ENCODE data around the gene TSPAN14. TPM values are rescaled to one million over a fixed set of nuclear protein-coding genes. Genes with fewer than 3 reads are reported as not detected.
A peak's percentile ranks its signal among the peaks of the same experiment; 100 is the strongest.

The TSPAN14 gene
- total RNA-seq, 2 donors from 2014 or later: 121 to 123 TPM

DNA sequence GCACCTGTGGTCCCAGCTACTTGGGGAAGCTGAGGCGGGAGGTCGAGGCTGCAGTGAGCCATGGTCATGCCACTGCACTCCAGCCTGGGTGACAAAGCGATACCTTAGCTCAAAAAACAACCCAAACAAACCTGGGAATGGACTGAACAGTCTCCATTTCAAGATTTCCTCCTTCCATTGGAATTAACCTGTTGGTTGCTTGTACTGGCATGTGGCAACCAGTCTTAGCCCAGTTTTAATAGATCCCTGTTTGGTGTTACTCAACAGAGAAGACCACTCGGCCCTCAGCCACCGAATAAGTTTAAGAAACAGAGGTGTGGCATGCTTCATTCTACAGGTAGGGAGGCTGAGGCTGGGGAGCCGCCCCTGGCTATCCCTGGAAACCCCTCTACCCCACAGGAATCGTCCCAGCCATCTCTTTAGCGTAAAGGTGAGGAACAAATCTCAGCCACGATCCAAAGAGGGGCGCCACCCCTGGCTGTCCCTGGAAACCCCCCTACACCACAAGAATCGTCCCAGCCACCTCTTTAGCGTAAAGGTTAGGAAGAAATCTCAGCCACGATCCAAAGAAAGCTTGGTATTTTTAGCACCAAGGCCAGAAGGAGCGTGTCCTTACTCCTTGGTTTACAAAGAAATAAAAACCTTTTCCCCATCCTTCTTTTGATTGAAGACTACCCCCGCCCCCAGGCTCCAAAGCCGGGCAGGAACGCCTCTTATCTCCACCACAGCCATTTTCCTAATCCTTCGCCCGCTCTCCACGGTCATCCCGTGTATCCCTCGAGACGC, 861 bp upstream of the TSPAN14 start:
- Mint-ChIP-seq H3K27me3 (ENCODE audit: insufficient read depth) (peaks cover 2% of the 10 kb centered on the region), H3K27ac (peak overlapping the region; percentile 92), H3K4me3 (no peak overlapping the region), H3K36me3 (ENCODE audit: low read depth) (peaks cover 6% of the 10 kb centered on the region), H3K9me3 (no peaks in the 10 kb centered on the region), H3K4me1 (peaks cover 29% of the 10 kb centered on the region)
- peak overlapping the region; percentile 77 for H3K9ac ChIP-seq (ENCODE audit: extremely low read depth, low read length, poor library complexity, severe bottlenecking)
- H3K36me3 ChIP-seq (ENCODE audit: control insufficient read depth, insufficient read depth, low read length): peaks cover 6% of the 10 kb centered on the region
- no peaks in the 10 kb centered on the region for H3K9me3 ChIP-seq (ENCODE audit: control insufficient read depth, low read length)
- H3K27me3 ChIP-seq (ENCODE audit: control insufficient read depth, insufficient read depth, low read length, poor library complexity, severe bottlenecking): no peaks in the 10 kb centered on the region
- no peak for DNase-seq
- H3K4me1 ChIP-seq (ENCODE audit: control insufficient read depth, insufficient read depth, low read length): peaks cover 14% of the 10 kb centered on the region
- H3K4me3 ChIP-seq (ENCODE audit: low read length): peak overlapping the region; percentile 86
- WGBS, 2 experiments (ENCODE audit: insufficient coverage in 1 of 2, insufficient read length in 1 of 2): 26 to 31% methylated on average over 3 to 23 of the region's 23 CpGs
- H3K27ac ChIP-seq (ENCODE audit: low read depth, low read length): peak overlapping the region; percentile 80
- TF ChIP-seq, protein P1, sequence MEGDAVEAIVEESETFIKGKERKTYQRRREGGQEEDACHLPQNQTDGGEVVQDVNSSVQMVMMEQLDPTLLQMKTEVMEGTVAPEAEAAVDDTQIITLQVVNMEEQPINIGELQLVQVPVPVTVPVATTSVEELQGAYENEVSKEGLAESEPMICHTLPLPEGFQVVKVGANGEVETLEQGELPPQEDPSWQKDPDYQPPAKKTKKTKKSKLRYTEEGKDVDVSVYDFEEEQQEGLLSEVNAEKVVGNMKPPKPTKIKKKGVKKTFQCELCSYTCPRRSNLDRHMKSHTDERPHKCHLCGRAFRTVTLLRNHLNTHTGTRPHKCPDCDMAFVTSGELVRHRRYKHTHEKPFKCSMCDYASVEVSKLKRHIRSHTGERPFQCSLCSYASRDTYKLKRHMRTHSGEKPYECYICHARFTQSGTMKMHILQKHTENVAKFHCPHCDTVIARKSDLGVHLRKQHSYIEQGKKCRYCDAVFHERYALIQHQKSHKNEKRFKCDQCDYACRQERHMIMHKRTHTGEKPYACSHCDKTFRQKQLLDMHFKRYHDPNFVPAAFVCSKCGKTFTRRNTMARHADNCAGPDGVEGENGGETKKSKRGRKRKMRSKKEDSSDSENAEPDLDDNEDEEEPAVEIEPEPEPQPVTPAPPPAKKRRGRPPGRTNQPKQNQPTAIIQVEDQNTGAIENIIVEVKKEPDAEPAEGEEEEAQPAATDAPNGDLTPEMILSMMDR (conservative IDR thresholded peaks at IDR 0.05): peak; percentile 45

- WGBS, 2 experiments (ENCODE audit: insufficient coverage in 1 of 2, insufficient read length in 1 of 2): 0% methylated on average over 18 to 81 of the region's 81 CpGs
- H3K27ac Mint-ChIP-seq: peak overlapping the region; percentile 90
These were observed 677 bp downstream of the TSPAN14 start for GRCh38 chr10:80454513-80455460.

More at GRCh38 chr10:80454513-80455460, 677 bp downstream of the TSPAN14 start:
- H3K27ac ChIP-seq (ENCODE audit: low read depth, low read length): peak overlapping the region; percentile 92
- Mint-ChIP-seq H3K27me3 (ENCODE audit: insufficient read depth) (no peaks in the 10 kb centered on the region), H3K4me1 (peaks cover 37% of the 10 kb centered on the region), H3K9me3 (no peaks in the 10 kb centered on the region), H3K36me3 (ENCODE audit: low read depth) (peaks cover 6% of the 10 kb centered on the region), H3K4me3 (no peak overlapping the region)
- H3K4me1 ChIP-seq (ENCODE audit: control insufficient read depth, insufficient read depth, low read length): peaks cover 11% of the 10 kb centered on the region
- no peaks in the 10 kb centered on the region for H3K9me3 ChIP-seq (ENCODE audit: control insufficient read depth, low read length)
- peak; percentile 77 for DNase-seq
- H3K4me3 ChIP-seq (ENCODE audit: low read length): peak overlapping the region; percentile 86
- peak overlapping the region; percentile 91 for H3K9ac ChIP-seq (ENCODE audit: extremely low read depth, low read length, poor library complexity, severe bottlenecking)
- TF ChIP-seq, protein P1 (conservative IDR thresholded peaks at IDR 0.05): no peak
- H3K36me3 ChIP-seq (ENCODE audit: control insufficient read depth, insufficient read depth, low read length): peaks cover 6% of the 10 kb centered on the region
- H3K27me3 ChIP-seq (ENCODE audit: control insufficient read depth, insufficient read depth, low read length, poor library complexity, severe bottlenecking): no peaks in the 10 kb centered on the region
